Upper lobe of right lung (tissue), 1 donor: ENCODE results near the gene XRRA1. TPM values are rescaled to one million over a fixed set of nuclear protein-coding genes. Genes with fewer than 3 reads are reported as not detected.

ENCODE experiments used
- ATAC-seq: fragments of 200-7000 bp; cut with Tn5 transposase; one replicate; pipeline ENCODE4 v1.9.1; 2020; ENCODE audit warnings: mild to moderate bottlenecking, moderate library complexity
- DNase-seq: peaks from one replicate; pipeline ENCODE4 v3.0.0-alpha.2; 2020
- H3K27ac ChIP-seq: fragments of 200-600 bp; one replicate; pipeline ENCODE4 v1.8.0; 2022
- H3K27me3 ChIP-seq: fragments of 200-600 bp; one replicate; pipeline ENCODE4 v1.8.0; 2022; ENCODE audit warnings: mild to moderate bottlenecking
- H3K36me3 ChIP-seq: fragments of 200-600 bp; one replicate; pipeline ENCODE4 v1.8.0; 2022
- H3K4me1 ChIP-seq: fragments of 200-600 bp; one replicate; pipeline ENCODE4 v1.8.0; 2022
- H3K4me3 ChIP-seq: fragments of 200-600 bp; one replicate; pipeline ENCODE4 v1.8.0; 2022; ENCODE audit warnings: mild to moderate bottlenecking
- H3K9me3 ChIP-seq: fragments of 200-600 bp; one replicate; pipeline ENCODE4 v1.8.0; 2022
- CTCF ChIP-seq: fragments of 200-600 bp; IDR thresholded peaks from one replicate; pipeline ENCODE4 v1.8.0; 2022; ENCODE audit warnings: antibody characterized with exemption
- intact Hi-C: fragments of 100-400 bp; cut with DNase I; formaldehyde crosslinking; loops from one replicate; pipeline ENCODE4 v1.11.0; 2022
- total RNA-seq: library from RNA; stranded (reverse); fragmentation: NEBNext Ultra II Directional; extraction: Animal tissue kit (Norgen Biotek cat#: 25700); gene quantifications from one replicate; pipeline ENCODE4 v1.2.1, GENCODE V29; 2021
- donor health status: DM: no; HTN: yes; CAD: no; lungs with severe emphysema.

Gene XRRA1
- total RNA-seq, 1 donor from 2014 or later, result 10.6 TPM

GRCh38 chr11:74845978-74846517 is 102.8 kb downstream of the XRRA1 start:
- Histone ChIP-seq H3K4me3 (no peak overlapping the region), H3K4me1 (no peaks in the 10 kb centered on the region), H3K36me3 (peaks cover 30% of the 10 kb centered on the region), H3K27ac (no peak overlapping the region), H3K9me3 (no peaks in the 10 kb centered on the region), H3K27me3 (no peaks in the 10 kb centered on the region)
- ATAC-seq, result no peak
- no peak for TF ChIP-seq CTCF
- intact Hi-C loops, result no loop called here
- DNase-seq, result no peak

GRCh38 chr11:74844865-74845264 is 104.0 kb downstream of the XRRA1 start:
- no peak overlapping the region for H3K27ac ChIP-seq
- no peaks in the 10 kb centered on the region for H3K27me3 ChIP-seq
- H3K4me1 ChIP-seq, result no peaks in the 10 kb centered on the region
- ATAC-seq (no peak), DNase-seq (no peak)
- no peak overlapping the region for H3K4me3 ChIP-seq
- H3K36me3 ChIP-seq, result peaks cover 24% of the 10 kb centered on the region
- H3K9me3 ChIP-seq, result no peaks in the 10 kb centered on the region
- intact Hi-C loops, result no loop called here
- no peak for TF ChIP-seq CTCF

GRCh38 chr11:74844072-74844471 is 104.8 kb downstream of the XRRA1 start:
- H3K27ac ChIP-seq, result no peak overlapping the region
- H3K4me3 ChIP-seq, result no peak overlapping the region
- ATAC-seq, result peak; percentile 93
- peaks cover 24% of the 10 kb centered on the region for H3K36me3 ChIP-seq
- intact Hi-C loops, result no loop called here
- no peaks in the 10 kb centered on the region for H3K27me3 ChIP-seq
- no peak for TF ChIP-seq CTCF
- no peaks in the 10 kb centered on the region for H3K9me3 ChIP-seq
- peak; percentile 77 for DNase-seq
- no peaks in the 10 kb centered on the region for H3K4me1 ChIP-seq

GRCh38 chr11:74842967-74843366 is 105.9 kb downstream of the XRRA1 start:
- DNase-seq (no peak), ATAC-seq (peak; percentile 31)
- no peak for TF ChIP-seq CTCF
- no peak overlapping the region for H3K4me3 ChIP-seq
- H3K9me3 ChIP-seq, result no peaks in the 10 kb centered on the region
- no peak overlapping the region for H3K27ac ChIP-seq
- H3K4me1 ChIP-seq, result no peaks in the 10 kb centered on the region
- intact Hi-C loops, result no loop called here
- peaks cover 27% of the 10 kb centered on the region for H3K36me3 ChIP-seq
- H3K27me3 ChIP-seq, result no peaks in the 10 kb centered on the region

GRCh38 chr11:74840486-74840885 is 108.4 kb downstream of the XRRA1 start:
- no peak overlapping the region for H3K4me3 ChIP-seq
- no peak for ATAC-seq
- TF ChIP-seq CTCF, result no peak
- intact Hi-C loops, result no loop called here
- no peaks in the 10 kb centered on the region for H3K9me3 ChIP-seq
- no peaks in the 10 kb centered on the region for H3K4me1 ChIP-seq
- no peaks in the 10 kb centered on the region for H3K27me3 ChIP-seq
- no peak for DNase-seq
- peaks cover 48% of the 10 kb centered on the region for H3K36me3 ChIP-seq
- H3K27ac ChIP-seq, result no peak overlapping the region

GRCh38 chr11:74839971-74840370 is 108.9 kb downstream of the XRRA1 start:
- intact Hi-C loops, result no loop called here
- no peak for ATAC-seq
- DNase-seq, result no peak
- Histone ChIP-seq H3K27me3 (no peaks in the 10 kb centered on the region), H3K4me1 (no peaks in the 10 kb centered on the region), H3K9me3 (no peaks in the 10 kb centered on the region), H3K4me3 (no peak overlapping the region), H3K36me3 (peaks cover 51% of the 10 kb centered on the region), H3K27ac (no peak overlapping the region)
- no peak for TF ChIP-seq CTCF
